Esophagus muscularis mucosa (tissue), 4 donors: ENCODE data around the gene FURIN. TPM values are rescaled to one million over a fixed set of nuclear protein-coding genes. Genes with fewer than 3 reads are reported as not detected.

Experiments used
- DNase-seq: peaks from one replicate; pipeline ENCODE4 v3.0.0-alpha.2; 2017; ENCODE audit errors: extremely low spot score
- H3K27ac ChIP-seq, 4 donors: fragments of 200-600 bp; sonication (generic); replicated peaks in 1 of 4; 1 replicate in 3 of 4; 2 replicates in 1 of 4; pipeline ENCODE4 v1.5.1; 2016 to 2019; ENCODE audit warnings: mild to moderate bottlenecking in 1 of 4
- H3K27me3 ChIP-seq, 4 donors: fragments of 200-600 bp; sonication (generic); one replicate each; pipeline versions ENCODE4 v1.5.1 to v1.6.0; 2016 to 2019
- H3K36me3 ChIP-seq, 4 donors: fragments of 200-600 bp; sonication (generic); one replicate each; pipeline ENCODE4 v1.5.1; 2016 to 2019
- H3K4me1 ChIP-seq, 4 donors: fragments of 200-600 bp; sonication (generic); one replicate each; pipeline ENCODE4 v1.5.1; 2016 to 2019
- H3K4me3 ChIP-seq, 4 donors: fragments of 200-600 bp; sonication (generic); 1 replicate in 2 of 4; 2 replicates in 2 of 4; pipeline ENCODE4 v1.5.1; 2016 to 2019; ENCODE audit warnings: mild to moderate bottlenecking in 4 of 4, moderate library complexity in 1 of 4
- H3K9me3 ChIP-seq, 4 donors: fragments of 200-600 bp; sonication (generic); 1 replicate in 3 of 4; 2 replicates in 1 of 4; pipeline ENCODE4 v1.5.1; 2016 to 2019
- CTCF ChIP-seq, 3 experiments: fragments of 200-600 bp in 2 of 3; fragments of 450-650 bp in 1 of 3; sonication (generic) in 2 of 3; IDR thresholded peaks; one replicate each; pipeline ENCODE4 v1.5.1; 2017 to 2019; ENCODE audit warnings: antibody characterized with exemption in 3 of 3, mild to moderate bottlenecking in 2 of 3, moderate library complexity in 1 of 3
- EP300 ChIP-seq: sonication (generic); formaldehyde crosslinking; IDR thresholded peaks from one replicate; pipeline ENCODE4 v1.6.1; 2017; ENCODE audit warnings: antibody characterized with exemption
- POLR2A ChIP-seq: fragments of 450-650 bp; IDR thresholded peaks from one replicate; pipeline ENCODE4 v1.6.1; 2017; ENCODE audit warnings: antibody characterized with exemption, moderate library complexity, mild to moderate bottlenecking, low read depth
- POLR2AphosphoS5 ChIP-seq, 2 donors: sonication (generic); formaldehyde crosslinking; IDR thresholded peaks; one replicate each; pipeline ENCODE4 v1.6.1; 2017; ENCODE audit warnings: antibody characterized with exemption in 2 of 2
- WGBS: methylation state at CpG from one replicate; pipeline ENCODE4 v1.1.5; 2018; 5-methylcytosine and 5-hydroxymethylcytosine counted together
- intact Hi-C: fragments of 100-400 bp; cut with DNase I; formaldehyde crosslinking; loops from one replicate; pipeline ENCODE4 v1.15.1; 2023
- total RNA-seq, 4 donors: library from RNA; depleted of rRNA; stranded (reverse); fragments of >200 nt; gene quantifications; one replicate each; pipeline versions ENCODE4 v1.1.0 to v1.2.1, GENCODE V29; 2016

The FURIN gene
- total RNA-seq, 4 donors from 2014 or later = 39.0 to 84.0 (median 80.3) TPM

GRCh38 chr15:90875549-90875981 is 7.2 kb downstream of the FURIN start:
- Histone ChIP-seq H3K9me3 (no peaks in the 10 kb centered on the region), H3K27ac (no peak overlapping the region), H3K4me1 (peaks cover 20 to 36% (median 30%) of the 10 kb centered on the region in 4 donors), H3K36me3 (peaks cover 41 to 56% (median 54%) of the 10 kb centered on the region in 4 donors), H3K27me3 (no peaks in the 10 kb centered on the region), H3K4me3 (no peak overlapping the region)
- no peak for TF ChIP-seq POLR2AphosphoS5 (IDR thresholded peaks at IDR 0.05)
- no peak for TF ChIP-seq EP300
- no peak for TF ChIP-seq CTCF (IDR thresholded peaks at IDR 0.05)
- TF ChIP-seq POLR2A = no peak
- intact Hi-C loops = no loop called here
- WGBS = 94% methylated on average over 9 of the region's 12 CpGs
- DNase-seq = no peak

- no peak for DNase-seq
- peaks cover 45 to 60% (median 58%) of the 10 kb centered on the region in 4 donors for H3K36me3 ChIP-seq
- TF ChIP-seq EP300 (no peak), CTCF (IDR thresholded peaks at IDR 0.05) (no peak), POLR2AphosphoS5 (IDR thresholded peaks at IDR 0.05) (no peak), POLR2A (no peak)
- no peaks in the 10 kb centered on the region for H3K9me3 ChIP-seq
- no peak overlapping the region for H3K4me3 ChIP-seq
- H3K4me1 ChIP-seq = peaks cover 20 to 31% (median 25%) of the 10 kb centered on the region in 4 donors
- no peak overlapping the region for H3K27ac ChIP-seq
- 90% methylated on average over 10 of the region's 20 CpGs for WGBS
- intact Hi-C loops = no loop called here
- no peaks in the 10 kb centered on the region for H3K27me3 ChIP-seq
Measured at GRCh38 chr15:90876046-90876445, 7.7 kb downstream of the FURIN start.

GRCh38 chr15:90876512-90877170 is 8.3 kb downstream of the FURIN start:
- Histone ChIP-seq H3K36me3 (peaks cover 51 to 66% (median 64%) of the 10 kb centered on the region in 4 donors), H3K4me3 (no peak overlapping the region), H3K27me3 (no peaks in the 10 kb centered on the region), H3K4me1 (peaks cover 20 to 31% (median 25%) of the 10 kb centered on the region in 4 donors), H3K27ac (no peak overlapping the region), H3K9me3 (no peaks in the 10 kb centered on the region)
- TF ChIP-seq POLR2AphosphoS5 (IDR thresholded peaks at IDR 0.05) (no peak), CTCF (IDR thresholded peaks at IDR 0.05) (no peak), EP300 (no peak), POLR2A (no peak)
- WGBS = 87% methylated on average over 10 of the region's 15 CpGs
- DNase-seq = no peak
- intact Hi-C loops = no loop called here

- intact Hi-C loops = no loop called here
- TF ChIP-seq CTCF (IDR thresholded peaks at IDR 0.05) = no peak
- no peak for TF ChIP-seq EP300
- TF ChIP-seq POLR2A = no peak
- H3K27ac ChIP-seq = no peak overlapping the region
- peaks cover 51 to 73% (median 71%) of the 10 kb centered on the region in 4 donors for H3K36me3 ChIP-seq
- no peaks in the 10 kb centered on the region for H3K27me3 ChIP-seq
- H3K4me1 ChIP-seq = peaks cover 20 to 30% (median 23%) of the 10 kb centered on the region in 4 donors
- WGBS = 95% methylated on average over 14 of the region's 14 CpGs
- DNase-seq = no peak
- H3K4me3 ChIP-seq = no peak overlapping the region
- H3K9me3 ChIP-seq = no peaks in the 10 kb centered on the region
Measured at GRCh38 chr15:90877315-90877714, 8.9 kb downstream of the FURIN start.
